ENCODE data around the gene TNFRSF25. TPM values are rescaled to one million over a fixed set of nuclear protein-coding genes. Genes with fewer than 3 reads are reported as not detected.

TNFRSF25 gene
- 3.3 and 4.2 TPM in 2 replicates for total RNA-seq (2014; rRNA removed; shearing (Covaris generic))
- polyA plus RNA-seq (2014; cell fraction: nucleus; rRNA removed): 25.3 and 25.6 TPM in 2 replicates

- DNase-seq (ENCODE audit: extremely low read depth, low read depth): no peak
Observed at GRCh38 chr1:6466023-6466422, at the start of gene TNFRSF25. TSS of gene TNFRSF25 (minus strand) at chr1:6466173. CDS start at chr1:6466107, 66 bp downstream.

- DNase-seq (ENCODE audit: extremely low read depth, low read depth): no peak
Observed at GRCh38 chr1:6515771-6516170, 49.8 kb upstream of the TNFRSF25 start.

GRCh38 chr1:6513320-6513801 lies 47.4 kb upstream of the TNFRSF25 start:
- DNase-seq (ENCODE audit: extremely low read depth, low read depth): no peak

- no peak for DNase-seq (ENCODE audit: extremely low read depth, low read depth)
Observed at GRCh38 chr1:6512908-6513280, 46.9 kb upstream of the TNFRSF25 start.

GRCh38 chr1:6512245-6512907 lies 46.4 kb upstream of the TNFRSF25 start:
- no peak for DNase-seq (ENCODE audit: extremely low read depth, low read depth)

GRCh38 chr1:6511561-6512244 lies 45.7 kb upstream of the TNFRSF25 start:
- no peak for DNase-seq (ENCODE audit: extremely low read depth, low read depth)

- no peak for DNase-seq (ENCODE audit: extremely low read depth, low read depth)
Observed at GRCh38 chr1:6511056-6511455, 45.1 kb upstream of the TNFRSF25 start.

GRCh38 chr1:6510493-6510892 lies 44.5 kb upstream of the TNFRSF25 start:
- no peak for DNase-seq (ENCODE audit: extremely low read depth, low read depth)

GRCh38 chr1:6509919-6510291 lies 43.9 kb upstream of the TNFRSF25 start:
- no peak for DNase-seq (ENCODE audit: extremely low read depth, low read depth)

- DNase-seq (ENCODE audit: extremely low read depth, low read depth): no peak
Observed at GRCh38 chr1:6509220-6509918, 43.4 kb upstream of the TNFRSF25 start.

GRCh38 chr1:6508816-6509189 lies 42.8 kb upstream of the TNFRSF25 start:
- DNase-seq (ENCODE audit: extremely low read depth, low read depth): no peak

- no peak for DNase-seq (ENCODE audit: extremely low read depth, low read depth)
Observed at GRCh38 chr1:6508154-6508815, 42.3 kb upstream of the TNFRSF25 start.

GRCh38 chr1:6507461-6507911 lies 41.5 kb upstream of the TNFRSF25 start:
- no peak for DNase-seq (ENCODE audit: extremely low read depth, low read depth)

GRCh38 chr1:6507037-6507428 lies 41.1 kb upstream of the TNFRSF25 start:
- no peak for DNase-seq (ENCODE audit: extremely low read depth, low read depth)

GRCh38 chr1:6506210-6507036 lies 40.5 kb upstream of the TNFRSF25 start:
- DNase-seq (ENCODE audit: extremely low read depth, low read depth): no peak

GRCh38 chr1:6505367-6506209 lies 39.6 kb upstream of the TNFRSF25 start:
- no peak for DNase-seq (ENCODE audit: extremely low read depth, low read depth)

GRCh38 chr1:6504887-6505286 lies 38.9 kb upstream of the TNFRSF25 start:
- no peak for DNase-seq (ENCODE audit: extremely low read depth, low read depth)

GRCh38 chr1:6503884-6504602 lies 38.1 kb upstream of the TNFRSF25 start:
- DNase-seq (ENCODE audit: extremely low read depth, low read depth): no peak

All from NCI-H460 (cell line).